NT2/D1 (cell line): Measurements from ENCODE around the gene LSM14A.

Experiments
- DNase-seq: peaks from one replicate; pipeline ENCODE4 v3.0.0-alpha.2; 2011; ENCODE audit warnings: low read depth, low spot score
- H3K27me3 ChIP-seq: 2 replicates; pipeline ENCODE4 v1.6.0; 2011; ENCODE audit warnings: mild to moderate bottlenecking; ENCODE audit not compliant: insufficient read length, insufficient read depth
- H3K36me3 ChIP-seq: 2 replicates; pipeline ENCODE4 v1.6.1; 2011; ENCODE audit warnings: mild to moderate bottlenecking, low read length, mixed read lengths; ENCODE audit not compliant: insufficient read depth, insufficient read length
- H3K4me1 ChIP-seq: 2 replicates; pipeline ENCODE4 v1.5.1; 2011; ENCODE audit not compliant: insufficient read depth, insufficient read length
- H3K4me3 ChIP-seq: 2 replicates; pipeline ENCODE4 v1.5.1; 2011; ENCODE audit warnings: low read depth; ENCODE audit not compliant: insufficient read length
- H3K9ac ChIP-seq: 2 replicates; pipeline ENCODE4 v1.6.0; 2011; ENCODE audit warnings: low read depth; ENCODE audit not compliant: insufficient read length
- H3K9me3 ChIP-seq: 2 replicates; pipeline ENCODE4 v1.5.1; 2011; ENCODE audit warnings: mild to moderate bottlenecking, low read length; ENCODE audit not compliant: insufficient read depth
- SUZ12 ChIP-seq: IDR thresholded peaks from 2 replicates; pipeline ENCODE4 v1.6.1; 2011; ENCODE audit not compliant: insufficient read length, insufficient read depth; ENCODE audit errors: extremely low read depth
- YY1 ChIP-seq: IDR thresholded peaks from 2 replicates; pipeline ENCODE4 v1.6.1; 2011; ENCODE audit not compliant: insufficient read length, insufficient read depth
- ZNF274 ChIP-seq: IDR thresholded peaks from 2 replicates; pipeline ENCODE4 v1.6.1; 2011; ENCODE audit warnings: mild to moderate bottlenecking, low read depth, low read length

LSM14A gene

DNA sequence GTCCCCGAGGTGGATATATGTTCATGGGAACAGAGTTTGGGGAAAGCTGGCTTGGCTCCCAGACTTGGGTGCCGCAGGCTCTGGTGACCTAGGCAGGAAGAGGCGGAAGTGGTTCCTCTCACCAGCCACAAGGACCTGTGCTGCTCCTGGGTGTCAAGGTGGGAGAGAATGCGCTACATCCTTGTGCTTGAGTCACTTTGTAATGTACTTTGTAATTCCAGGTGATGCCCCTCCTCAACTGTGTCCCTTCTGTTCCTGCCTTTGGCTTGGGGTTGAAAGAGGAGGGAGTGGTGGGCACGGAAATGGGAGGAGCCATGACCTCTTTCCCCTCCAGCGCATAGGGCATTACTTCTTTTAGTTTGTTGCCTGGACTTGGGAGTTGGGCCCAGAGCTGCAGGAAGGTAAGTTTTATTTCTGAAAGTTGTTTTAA, 92.9 kb downstream of the LSM14A start:
- no peak for DNase-seq
- H3K36me3 ChIP-seq, result no peaks in the 10 kb centered on the region
- H3K4me3 ChIP-seq, result no peak overlapping the region
- H3K9ac ChIP-seq, result no peak overlapping the region
- no peaks in the 10 kb centered on the region for H3K9me3 ChIP-seq
- TF ChIP-seq YY1 (no peak), ZNF274 (no peak), SUZ12 (no peak)
- H3K4me1 ChIP-seq, result peaks cover 15% of the 10 kb centered on the region
- H3K27me3 ChIP-seq, result no peaks in the 10 kb centered on the region

DNA sequence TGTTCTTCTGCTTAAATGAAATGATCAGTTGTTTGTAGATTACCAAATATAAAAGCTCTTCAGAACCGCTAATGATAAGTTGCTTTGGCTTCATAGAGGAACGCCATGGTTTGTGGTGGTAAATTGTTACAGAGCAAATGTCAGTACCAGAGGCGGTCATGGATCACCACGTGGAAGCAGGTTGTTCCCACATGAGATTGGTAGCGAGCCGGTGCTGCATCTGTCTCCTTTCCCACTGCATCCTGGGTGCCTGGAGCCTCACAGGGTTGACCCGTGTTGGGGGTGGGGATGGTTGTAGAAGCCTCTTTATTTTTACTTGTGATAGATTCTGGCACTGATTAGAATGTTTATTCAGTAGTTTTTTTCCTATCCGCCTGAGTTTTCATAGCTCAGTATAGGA, 96.8 kb downstream of the LSM14A start:
- Histone ChIP-seq H3K36me3 (no peaks in the 10 kb centered on the region), H3K9me3 (no peaks in the 10 kb centered on the region), H3K4me1 (peaks cover 9% of the 10 kb centered on the region), H3K4me3 (no peak overlapping the region), H3K9ac (no peak overlapping the region), H3K27me3 (no peaks in the 10 kb centered on the region)
- TF ChIP-seq SUZ12 (no peak), ZNF274 (no peak), YY1 (no peak)
- DNase-seq, result no peak

DNA sequence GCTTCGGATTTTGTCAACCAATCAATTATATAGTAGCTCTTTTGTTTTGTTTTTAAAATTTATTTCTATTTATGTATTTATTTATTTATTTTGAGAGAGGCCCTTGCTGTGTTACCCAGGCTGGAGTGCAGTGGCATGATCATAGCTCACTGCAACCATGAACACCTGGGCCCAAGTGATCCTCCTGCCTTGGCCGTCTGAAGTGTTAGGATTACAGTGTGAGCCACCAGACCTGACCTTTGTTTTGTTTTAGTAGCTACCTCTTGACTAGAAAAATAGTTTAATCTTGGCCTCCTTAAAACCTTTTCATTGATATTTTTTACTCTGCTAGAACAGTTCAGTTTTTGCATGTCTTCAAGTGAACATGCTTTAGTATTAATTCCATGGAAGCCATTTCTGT, 97.2 kb downstream of the LSM14A start:
- Histone ChIP-seq H3K4me1 (peaks cover 9% of the 10 kb centered on the region), H3K36me3 (no peaks in the 10 kb centered on the region), H3K4me3 (no peak overlapping the region), H3K9ac (no peak overlapping the region), H3K27me3 (no peaks in the 10 kb centered on the region), H3K9me3 (no peaks in the 10 kb centered on the region)
- DNase-seq, result no peak
- no peak for TF ChIP-seq YY1
- no peak for TF ChIP-seq ZNF274
- no peak for TF ChIP-seq SUZ12

DNA sequence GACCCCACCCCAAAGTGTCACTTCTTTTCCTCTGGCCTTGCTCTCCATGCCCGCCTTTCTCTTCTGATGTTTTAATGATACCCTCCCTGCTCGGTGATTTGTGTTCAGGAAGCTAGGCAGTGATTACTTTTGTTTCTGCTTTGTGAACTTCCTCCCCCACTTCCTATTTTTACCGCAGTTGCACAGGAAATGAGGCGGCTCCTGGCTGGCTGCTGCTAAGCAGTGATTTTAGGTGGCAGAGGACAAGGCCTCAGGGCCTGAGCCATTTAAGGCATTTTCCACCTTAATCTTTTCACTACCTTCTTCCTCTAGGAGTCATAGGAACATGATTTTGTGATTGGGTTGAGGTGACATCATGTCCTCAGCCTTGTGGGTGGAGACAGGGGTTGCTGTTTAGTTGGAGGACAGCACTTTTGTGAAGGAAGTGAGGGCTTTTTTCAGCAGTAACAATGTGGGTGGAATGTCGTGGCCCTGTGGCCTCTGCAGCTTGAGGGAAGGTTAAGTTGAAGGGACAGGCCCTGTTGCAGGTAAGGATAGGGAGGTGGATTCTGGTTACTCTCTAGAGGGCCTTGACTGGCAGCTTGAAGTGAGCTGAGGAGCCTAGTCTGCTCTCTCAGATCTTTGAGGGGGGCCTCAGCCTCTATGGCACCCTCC, 97.8 kb downstream of the LSM14A start:
- no peak for DNase-seq
- no peak overlapping the region for H3K9ac ChIP-seq

DNA sequence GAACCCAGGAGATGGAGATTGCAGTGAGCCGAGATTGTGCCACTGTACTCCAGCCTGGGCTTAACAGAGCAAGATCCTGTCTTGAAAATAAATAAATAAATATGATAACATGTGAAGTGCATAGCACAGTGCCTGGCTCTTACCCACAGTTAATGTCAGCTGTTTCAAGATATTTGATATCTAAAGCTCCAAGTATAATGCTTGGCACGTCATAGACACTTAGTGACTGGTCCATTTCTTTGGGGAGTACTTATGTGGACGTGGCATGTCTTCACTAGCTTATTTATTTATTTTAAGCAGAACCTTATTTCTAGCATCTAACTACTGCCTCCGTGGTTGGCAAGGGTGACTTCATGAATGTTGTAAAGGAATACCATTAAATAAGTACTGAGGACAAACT, 100.8 kb downstream of the LSM14A start:
- H3K9ac ChIP-seq, result no peak overlapping the region
- no peak for TF ChIP-seq SUZ12
- no peak for TF ChIP-seq YY1
- no peak for TF ChIP-seq ZNF274
- H3K4me1 ChIP-seq, result peaks cover 7% of the 10 kb centered on the region
- H3K27me3 ChIP-seq, result no peaks in the 10 kb centered on the region
- DNase-seq, result no peak
- no peak overlapping the region for H3K4me3 ChIP-seq
- no peaks in the 10 kb centered on the region for H3K9me3 ChIP-seq
- H3K36me3 ChIP-seq, result no peaks in the 10 kb centered on the region

More for the DNA sequence above, 97.8 kb downstream of the LSM14A start:
- TF ChIP-seq SUZ12, result no peak
- TF ChIP-seq ZNF274, result no peak
- TF ChIP-seq YY1, result no peak
- H3K36me3 ChIP-seq, result no peaks in the 10 kb centered on the region
- H3K4me1 ChIP-seq, result peaks cover 9% of the 10 kb centered on the region
- H3K9me3 ChIP-seq, result no peaks in the 10 kb centered on the region
- no peak overlapping the region for H3K4me3 ChIP-seq
- H3K27me3 ChIP-seq, result no peaks in the 10 kb centered on the region

DNA sequence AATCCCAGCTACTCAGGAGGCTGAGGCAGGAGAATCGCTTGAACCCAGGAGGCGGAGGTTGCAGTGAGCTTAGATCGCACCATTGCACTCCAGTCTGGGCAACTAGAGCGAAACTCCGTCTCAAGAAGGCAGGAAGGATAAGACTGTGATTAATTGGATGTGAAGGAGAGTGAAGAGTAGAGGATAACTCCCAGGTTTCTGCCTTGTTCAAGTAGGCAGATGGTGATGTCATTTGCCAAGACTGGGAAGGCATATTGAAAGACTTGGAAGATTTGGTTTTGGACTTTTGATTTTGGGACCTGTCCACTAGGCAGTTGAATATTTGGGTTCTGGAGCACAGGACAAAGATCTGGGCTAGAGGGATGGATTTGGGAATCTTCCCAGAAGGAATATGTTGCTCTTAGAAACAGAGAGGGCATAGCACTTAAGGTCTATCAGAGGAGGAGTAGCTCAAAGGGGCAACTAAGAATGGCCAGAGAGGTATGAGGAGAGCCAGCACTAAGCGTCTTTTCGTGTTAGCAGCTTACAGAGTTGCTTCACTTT, 102.1 kb downstream of the LSM14A start:
- Histone ChIP-seq H3K9me3 (no peaks in the 10 kb centered on the region), H3K27me3 (no peaks in the 10 kb centered on the region), H3K9ac (no peak overlapping the region), H3K4me3 (no peak overlapping the region), H3K4me1 (peaks cover 7% of the 10 kb centered on the region), H3K36me3 (no peaks in the 10 kb centered on the region)
- no peak for TF ChIP-seq SUZ12
- no peak for TF ChIP-seq YY1
- no peak for TF ChIP-seq ZNF274
- no peak for DNase-seq

DNA sequence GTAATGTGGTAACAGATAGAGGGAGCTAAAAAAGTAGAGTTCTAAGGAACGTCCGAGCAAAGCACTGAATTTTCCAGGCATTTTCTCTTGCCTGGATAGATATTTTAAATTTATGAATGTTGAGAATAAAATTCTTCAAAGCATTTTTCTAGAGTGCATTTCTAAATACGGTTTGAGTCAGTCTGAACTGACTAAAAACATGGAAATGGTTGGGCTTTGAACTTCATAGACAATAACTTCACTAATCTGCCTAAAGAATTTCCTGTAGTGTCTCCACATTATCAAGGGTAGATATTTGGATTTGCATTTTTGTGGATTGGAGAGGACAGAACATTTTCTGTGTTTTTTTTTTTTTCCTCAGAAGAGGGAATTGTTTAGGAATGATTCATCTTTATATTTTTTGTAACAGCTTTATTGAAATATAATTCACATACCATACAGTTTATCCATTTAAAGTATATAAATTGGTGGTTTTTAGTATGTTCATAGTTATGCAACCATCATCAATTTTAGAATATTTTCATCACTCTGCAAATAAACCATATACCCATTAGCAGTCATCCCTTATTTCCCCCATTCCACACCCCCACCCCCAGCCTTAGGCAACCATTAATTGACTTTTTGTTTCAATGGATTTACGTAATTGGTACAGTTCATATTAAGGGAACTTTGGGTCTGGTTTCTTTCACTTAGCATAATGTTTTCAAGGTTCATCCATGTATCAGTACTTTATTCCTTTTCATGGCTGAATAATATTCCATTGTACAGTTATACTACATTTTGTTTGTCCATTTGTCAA, 102.7 kb downstream of the LSM14A start:
- peaks cover 4% of the 10 kb centered on the region for H3K4me1 ChIP-seq
- TF ChIP-seq YY1 (no peak), ZNF274 (no peak), SUZ12 (no peak)
- no peak overlapping the region for H3K4me3 ChIP-seq
- no peak overlapping the region for H3K9ac ChIP-seq
- no peaks in the 10 kb centered on the region for H3K27me3 ChIP-seq
- H3K36me3 ChIP-seq, result no peaks in the 10 kb centered on the region
- no peaks in the 10 kb centered on the region for H3K9me3 ChIP-seq
- no peak for DNase-seq
